IPS-NIHi11 (cell line): Measurements from ENCODE around the gene KLHL5.
"Not testable (repeated sequence)": the region's sequence is repeated elsewhere in the genome, so short reads cannot be mapped to it uniquely, and the experiment has no call there.

ENCODE experiments used
- DNase-seq: peaks from one replicate; pipeline ENCODE4 v3.0.0; 2012; ENCODE audit warnings: mixed read lengths, low spot score

Gene KLHL5

DNA sequence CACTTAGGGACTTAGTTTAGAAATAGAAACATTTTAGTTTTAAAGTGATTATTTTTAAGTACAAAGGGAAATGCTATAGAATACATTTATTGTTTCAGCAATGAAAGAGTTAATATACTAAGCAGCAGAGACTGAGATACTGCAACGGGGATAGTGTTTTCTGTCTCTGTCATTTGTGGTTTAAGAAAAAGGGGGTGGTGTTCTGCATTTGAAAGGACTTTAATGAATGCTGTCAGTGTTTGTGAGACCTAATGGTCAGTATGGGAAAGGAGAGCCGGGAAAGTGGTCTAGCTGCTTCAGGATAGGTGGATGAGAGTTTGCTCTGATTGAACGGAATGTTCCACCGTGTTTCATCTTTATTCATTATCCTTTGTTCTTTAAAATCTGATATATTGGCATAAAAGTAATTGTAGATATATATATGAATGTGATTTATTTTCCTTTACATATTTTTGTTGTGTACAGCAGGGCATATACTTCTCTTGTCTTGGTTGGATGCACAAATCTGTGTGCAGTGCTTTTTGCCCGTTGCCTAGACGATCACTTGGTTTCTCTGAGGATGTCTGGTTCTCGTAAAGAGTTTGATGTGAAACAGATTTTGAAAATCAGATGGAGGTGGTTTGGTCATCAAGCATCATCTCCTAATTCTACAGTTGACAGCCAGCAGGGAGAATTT, at the start of gene KLHL5:
Gene KLHL5, plus strand, starts transcription at position 139 of the 676 bp plus-strand sequence. Its CDS starts 421 bp downstream, at position 560.
- peak; percentile 68 for DNase-seq

DNA sequence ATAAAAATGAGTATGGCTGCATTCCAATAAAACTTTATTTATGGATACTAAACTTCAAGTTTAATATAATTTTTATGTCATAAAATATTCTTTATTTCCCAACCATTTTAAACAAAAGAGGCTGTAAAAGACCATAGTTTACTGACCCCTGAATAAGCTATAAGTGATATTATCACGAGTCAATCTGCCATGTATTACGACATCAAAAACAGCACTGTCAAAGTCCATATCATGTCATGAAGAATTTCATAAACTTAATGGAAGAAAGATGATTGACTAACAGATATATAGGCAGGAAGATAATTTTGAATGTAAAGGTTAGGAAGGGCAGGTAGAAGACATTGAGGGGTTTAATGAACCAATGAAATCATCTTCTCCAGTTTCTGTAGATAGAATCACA, 48.0 kb upstream of the KLHL5 start:
- DNase-seq, result no peak

GRCh38 chr4:39020130-39020529, 41.9 kb upstream of the KLHL5 start:
- no peak for DNase-seq

DNA sequence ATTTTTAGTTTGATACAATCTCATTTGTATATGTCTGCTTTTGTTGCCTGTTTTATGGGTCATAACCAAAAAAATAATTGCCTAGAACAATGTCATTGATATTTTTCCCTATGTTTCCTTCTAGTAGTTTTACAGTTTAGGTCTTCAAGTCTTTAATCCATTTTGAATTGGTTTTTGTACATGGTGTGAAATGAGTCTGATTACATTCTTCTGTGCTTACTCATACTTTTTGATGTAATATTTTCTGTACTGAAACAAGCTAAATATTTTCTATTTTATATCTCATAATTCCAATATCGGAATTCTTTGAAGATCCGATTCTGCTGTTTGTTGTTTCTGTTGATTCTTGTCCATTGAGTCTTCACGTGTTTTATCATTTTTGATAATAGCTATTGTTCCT, 40.4 kb upstream of the KLHL5 start:
- no peak for DNase-seq

DNA sequence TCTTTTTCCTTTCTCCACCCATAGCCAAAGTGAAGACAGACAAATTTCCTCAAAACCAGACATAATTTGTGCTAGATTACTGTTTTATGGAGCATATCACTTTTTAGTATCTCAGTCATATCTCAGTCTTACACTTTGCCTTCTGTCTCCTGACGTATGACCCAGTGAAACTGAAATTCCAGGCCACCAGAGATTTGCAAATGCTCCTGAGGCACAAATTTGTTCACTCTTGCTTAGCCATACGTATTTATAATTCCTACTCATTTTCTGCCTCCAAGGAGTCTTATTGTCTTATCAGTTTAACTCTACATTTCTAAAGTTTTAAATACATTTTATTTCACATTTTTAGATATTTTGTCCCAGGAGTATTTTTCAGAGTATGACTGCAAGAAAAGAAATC, 39.8 kb upstream of the KLHL5 start:
- no peak for DNase-seq

GRCh38 chr4:39023059-39023458, 39.0 kb upstream of the KLHL5 start:
- DNase-seq, result no peak

DNA sequence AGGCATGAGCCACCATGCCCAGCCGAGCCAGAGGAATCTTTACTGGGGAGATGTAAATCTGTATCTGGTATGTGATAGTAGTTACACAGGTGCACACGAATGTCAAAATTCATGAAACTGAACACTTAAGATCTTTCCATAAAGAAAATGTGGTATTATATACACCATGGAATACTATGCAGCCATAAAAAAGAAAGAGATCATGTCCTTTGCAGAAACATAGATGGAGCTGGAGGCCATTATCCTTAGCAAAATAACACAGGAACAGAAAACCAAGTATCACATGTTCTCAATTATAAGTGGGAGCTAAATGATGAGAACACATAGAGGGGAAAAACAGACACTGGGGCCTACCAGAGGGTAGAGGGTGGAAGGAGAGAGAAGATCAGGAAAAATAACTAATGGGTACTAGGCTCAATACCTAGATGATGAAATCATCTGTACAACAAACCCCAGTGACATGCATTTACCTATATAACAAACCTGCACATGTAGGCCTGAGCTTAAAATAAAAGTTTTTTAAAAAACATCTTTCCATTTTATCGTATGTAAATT, 37.6 kb upstream of the KLHL5 start:
- DNase-seq, result no peak

- DNase-seq, result no peak
Observed at GRCh38 chr4:39025552-39026085, 36.4 kb upstream of the KLHL5 start.

GRCh38 chr4:39026096-39026495, 35.9 kb upstream of the KLHL5 start:
- DNase-seq, result no peak

- DNase-seq, result no peak
Observed at GRCh38 chr4:39029752-39030694, 32.0 kb upstream of the KLHL5 start.

GRCh38 chr4:39030725-39031124, 31.3 kb upstream of the KLHL5 start:
- DNase-seq, result no peak

DNA sequence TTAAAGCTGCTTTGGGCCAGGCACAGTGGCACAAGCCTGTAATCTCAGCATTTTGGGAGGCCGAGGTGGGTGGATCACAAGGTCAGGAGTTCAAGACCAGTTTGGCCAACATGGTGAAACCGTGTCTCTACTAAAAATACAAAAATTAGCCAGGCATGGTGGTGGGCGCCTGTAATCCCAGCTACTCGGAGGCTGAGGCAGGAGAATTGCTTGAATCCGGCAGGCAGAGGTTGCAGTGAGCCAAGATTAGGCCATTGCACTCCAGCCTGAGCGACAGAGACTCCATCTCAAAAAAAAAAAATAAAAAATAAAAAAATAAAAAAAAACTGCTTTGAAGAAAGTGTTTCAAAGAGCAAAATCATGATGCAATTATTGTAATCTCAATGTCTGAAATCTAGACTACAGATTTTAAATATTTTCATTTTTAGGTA, 30.4 kb upstream of the KLHL5 start:
- DNase-seq, result not testable (repeated sequence)

- DNase-seq, result no peak
Observed at GRCh38 chr4:39032218-39033085, 29.6 kb upstream of the KLHL5 start, which contains the start of gene TMEM156. Gene TMEM156 (minus strand): TSS chr4:39032409. CDS start chr4:39032313, 96 bp downstream.

DNA sequence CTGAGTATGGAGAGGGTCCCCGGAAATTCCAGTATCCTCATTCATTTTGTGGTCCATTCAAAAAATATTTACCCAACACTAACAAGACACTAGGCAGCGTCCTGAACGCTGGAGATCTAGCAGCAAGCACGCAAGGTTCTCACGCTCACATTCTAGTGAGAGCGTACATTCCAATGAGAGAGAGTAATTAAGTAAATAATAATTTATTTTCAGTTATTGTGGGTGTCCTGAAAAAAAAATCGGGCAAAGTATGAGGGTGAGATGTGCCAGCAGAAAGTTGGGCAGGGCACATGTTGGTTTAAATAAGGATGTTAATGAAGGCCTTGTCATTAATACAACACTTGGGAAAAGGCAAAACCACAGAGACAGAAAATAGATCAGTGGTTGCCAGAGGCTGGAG, 25.9 kb upstream of the KLHL5 start:
- DNase-seq, result no peak

- DNase-seq, result no peak
Observed at GRCh38 chr4:39037491-39037825, 24.6 kb upstream of the KLHL5 start.

GRCh38 chr4:39037941-39038340, 24.1 kb upstream of the KLHL5 start:
- DNase-seq, result no peak

DNA sequence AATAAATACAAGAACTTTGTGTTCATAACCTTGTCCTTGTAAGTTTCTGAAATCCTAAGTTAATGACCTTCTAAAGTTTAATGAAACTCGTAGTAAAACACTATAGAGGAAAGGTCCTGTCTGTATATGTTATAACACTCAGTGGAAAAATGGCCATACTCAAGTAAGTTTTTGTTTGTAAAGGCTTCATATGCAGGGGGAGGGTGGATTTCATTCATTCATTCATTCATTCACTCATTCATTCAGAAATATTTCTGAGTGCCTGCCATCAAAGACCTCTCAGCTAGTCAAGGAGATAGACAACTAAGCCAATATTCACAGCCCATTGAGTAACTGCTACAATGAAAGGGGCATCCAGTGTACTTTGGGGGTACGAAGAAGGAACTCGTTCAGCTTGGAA, 22.9 kb upstream of the KLHL5 start:
- DNase-seq, result no peak

GRCh38 chr4:39042366-39042765, 19.7 kb upstream of the KLHL5 start:
- DNase-seq, result no peak

- DNase-seq, result no peak
Observed at GRCh38 chr4:39043058-39043860, 18.8 kb upstream of the KLHL5 start.

GRCh38 chr4:39043861-39044363, 18.1 kb upstream of the KLHL5 start:
- DNase-seq, result no peak
